Hematopoietic multipotent progenitor cell treated with erythropoietin and hydrocortisone succinate and interleukin-3 and kit ligand, for 8 days (in vitro differentiated cells): ENCODE results near the gene RITA1.
"Not testable (repeated sequence)": the region's sequence is repeated elsewhere in the genome, so short reads cannot be mapped to it uniquely, and the experiment has no call there.

Experiments
- DNase-seq: peaks from one replicate; pipeline ENCODE4 v3.0.0-alpha.2; 2015

Gene RITA1

DNA sequence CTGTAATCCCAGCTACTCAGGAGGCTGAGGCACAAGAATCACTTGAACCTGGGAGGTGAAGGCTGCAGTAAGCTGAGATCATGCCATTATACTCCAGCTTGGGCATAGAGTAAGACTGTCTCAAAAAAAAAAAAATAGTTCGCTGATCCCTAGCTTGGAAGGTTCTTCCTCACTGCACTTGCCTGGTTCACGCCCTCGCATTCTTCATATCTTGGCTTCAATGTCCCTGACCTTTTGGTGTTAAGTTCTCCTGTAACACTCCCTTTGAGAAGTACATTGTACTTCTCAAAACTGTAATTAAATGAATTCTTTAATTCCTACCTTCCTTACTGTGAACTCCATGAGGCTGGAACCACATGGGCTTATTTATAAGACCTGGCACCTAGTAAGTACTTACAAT is 19.3 kb downstream of the RITA1 start:
- DNase-seq = peak; percentile 25

DNA sequence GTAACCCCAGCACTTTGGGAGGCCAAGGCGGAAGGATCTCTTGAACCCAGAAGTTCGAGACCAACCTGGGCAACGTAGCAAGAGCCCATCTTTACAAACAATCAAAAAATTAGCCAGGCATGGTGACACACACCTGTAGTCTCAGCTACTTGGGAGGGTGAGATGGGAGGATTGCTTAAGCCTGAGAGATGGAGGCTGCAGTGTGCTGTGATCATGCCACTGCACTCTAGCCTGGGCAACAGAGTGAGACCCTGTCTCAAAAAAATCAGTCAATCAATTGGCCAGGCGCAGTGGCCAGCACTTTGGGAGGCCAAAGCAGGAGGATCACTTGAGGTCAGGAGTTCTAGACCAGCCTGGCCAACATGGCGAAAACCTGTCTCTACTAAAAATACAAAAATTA is 21.3 kb downstream of the RITA1 start:
- not testable (repeated sequence) for DNase-seq

DNA sequence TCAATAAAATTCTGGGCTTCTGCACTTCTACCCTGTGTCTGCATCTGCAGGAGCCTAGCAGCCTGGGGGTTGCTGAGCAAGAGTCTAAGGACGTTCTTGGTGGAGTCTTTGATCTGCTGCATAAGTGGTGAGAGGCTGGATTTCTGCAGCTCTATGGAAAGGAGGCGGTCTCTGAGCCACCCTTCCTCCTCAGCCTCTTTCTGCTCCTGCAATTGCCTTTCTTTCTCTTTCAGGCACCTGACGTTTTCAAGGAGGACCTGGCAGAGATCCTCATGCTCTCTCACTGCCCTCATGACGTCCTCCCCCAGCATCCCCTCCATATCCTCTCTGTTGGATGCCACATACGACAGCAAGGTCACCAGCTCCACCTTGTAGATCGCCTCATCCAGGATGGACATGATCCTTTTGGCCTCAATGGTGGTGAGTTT is 22.1 kb downstream of the RITA1 start:
- DNase-seq = no peak

DNA sequence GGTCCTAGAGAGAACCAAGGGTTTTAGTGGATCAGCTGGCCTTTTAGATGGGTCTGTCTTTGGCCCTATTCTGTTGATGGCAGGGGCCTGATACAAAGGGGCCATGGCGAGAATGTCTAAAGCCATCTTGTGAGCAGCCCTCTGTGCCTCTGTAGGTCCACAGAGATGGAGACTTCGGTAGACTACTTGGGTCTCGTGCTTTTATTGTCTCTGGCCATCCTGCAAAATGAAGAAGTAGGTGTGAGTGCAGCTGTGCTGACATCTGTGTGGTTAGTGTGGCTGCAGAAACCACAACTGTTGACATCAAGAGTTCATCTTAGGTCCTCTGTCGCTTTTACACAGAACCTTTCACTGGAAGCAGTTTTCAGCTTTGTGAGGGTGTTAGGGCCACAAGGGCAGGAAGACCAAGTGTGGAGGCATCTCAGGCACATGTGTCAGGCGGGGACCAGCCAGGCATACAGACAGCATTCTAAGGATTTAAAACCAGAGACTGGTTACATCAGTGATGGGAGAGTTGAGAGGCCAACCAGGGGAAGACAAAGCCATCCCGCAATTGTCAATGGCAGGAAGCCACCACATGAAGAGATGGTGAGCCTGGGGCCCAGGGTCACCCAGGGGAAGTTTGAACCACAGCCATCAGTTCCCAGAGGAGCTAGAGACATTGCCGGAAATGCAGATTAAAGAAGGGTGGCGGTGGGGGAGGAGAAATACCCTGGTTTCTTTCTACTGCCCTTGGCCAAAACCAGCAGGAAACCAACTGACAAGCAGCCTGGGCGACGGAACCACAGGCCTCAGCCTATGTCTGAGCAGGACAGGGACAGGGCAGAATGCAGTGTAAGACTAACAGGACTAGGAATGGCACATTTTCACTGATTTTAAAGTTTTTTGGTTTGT is 22.8 kb downstream of the RITA1 start:
- peak; percentile 77 for DNase-seq

DNA sequence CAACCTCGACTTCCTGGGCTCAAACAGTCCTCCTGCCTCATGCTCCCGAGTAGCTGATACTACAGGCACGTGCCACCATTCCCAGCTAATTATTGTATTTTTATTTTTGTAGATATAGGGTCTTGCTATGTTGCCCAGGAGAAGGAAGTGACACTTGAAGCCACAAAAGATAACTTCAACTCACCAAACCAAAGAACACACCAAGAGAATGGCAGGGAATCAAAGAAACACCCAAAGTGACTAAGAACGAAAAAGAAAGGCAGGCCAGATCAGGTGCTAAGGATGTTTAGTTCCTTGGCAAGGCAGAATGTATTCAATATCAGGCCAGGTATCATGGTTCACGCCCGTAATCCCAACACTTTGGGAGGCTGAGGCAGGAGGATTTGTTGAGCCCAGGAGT is 25.6 kb downstream of the RITA1 start:
- DNase-seq = no peak

DNA sequence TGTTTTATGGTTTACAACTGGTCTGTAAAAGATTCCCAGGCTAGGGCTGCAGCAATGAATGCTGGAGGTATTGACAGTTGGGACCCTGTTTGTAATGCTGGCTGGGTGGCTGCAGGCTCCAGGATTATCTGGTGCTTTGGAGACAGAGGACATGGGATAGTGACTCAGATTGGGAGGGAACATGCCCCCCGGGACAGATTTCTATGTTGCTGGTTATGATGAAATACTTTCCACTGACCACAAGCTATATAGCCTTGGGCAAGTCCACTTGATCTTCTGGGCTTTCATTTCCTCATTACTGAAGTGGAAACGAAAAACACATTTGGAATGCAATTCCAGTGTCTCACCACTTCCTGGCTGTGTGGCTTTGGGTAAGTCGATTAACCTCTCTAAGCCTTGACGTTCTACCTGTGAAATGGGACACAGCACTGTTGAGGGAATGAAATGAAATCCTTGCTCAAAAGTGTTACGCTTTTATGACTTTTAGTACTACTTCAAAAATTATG is 29.4 kb downstream of the RITA1 start:
- no peak for DNase-seq

DNA sequence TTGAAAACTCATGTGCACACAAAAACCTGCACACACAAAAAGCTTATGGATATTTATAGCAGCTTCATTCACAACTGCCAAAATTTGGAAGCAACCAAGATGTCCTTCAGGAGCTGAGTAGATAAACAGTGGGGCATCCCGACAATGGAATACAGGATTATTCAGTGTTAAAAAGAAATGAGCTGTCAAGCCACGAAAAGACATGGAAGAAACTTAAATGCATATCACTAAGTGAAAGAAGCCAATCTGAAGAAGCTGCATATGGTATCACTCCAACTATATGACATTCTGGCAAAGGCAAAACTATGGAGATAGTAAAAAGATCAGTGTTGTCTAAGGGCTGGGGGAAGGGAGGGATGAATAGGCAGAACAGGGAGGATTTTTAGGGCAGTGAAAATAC is 30.5 kb downstream of the RITA1 start:
- no peak for DNase-seq

DNA sequence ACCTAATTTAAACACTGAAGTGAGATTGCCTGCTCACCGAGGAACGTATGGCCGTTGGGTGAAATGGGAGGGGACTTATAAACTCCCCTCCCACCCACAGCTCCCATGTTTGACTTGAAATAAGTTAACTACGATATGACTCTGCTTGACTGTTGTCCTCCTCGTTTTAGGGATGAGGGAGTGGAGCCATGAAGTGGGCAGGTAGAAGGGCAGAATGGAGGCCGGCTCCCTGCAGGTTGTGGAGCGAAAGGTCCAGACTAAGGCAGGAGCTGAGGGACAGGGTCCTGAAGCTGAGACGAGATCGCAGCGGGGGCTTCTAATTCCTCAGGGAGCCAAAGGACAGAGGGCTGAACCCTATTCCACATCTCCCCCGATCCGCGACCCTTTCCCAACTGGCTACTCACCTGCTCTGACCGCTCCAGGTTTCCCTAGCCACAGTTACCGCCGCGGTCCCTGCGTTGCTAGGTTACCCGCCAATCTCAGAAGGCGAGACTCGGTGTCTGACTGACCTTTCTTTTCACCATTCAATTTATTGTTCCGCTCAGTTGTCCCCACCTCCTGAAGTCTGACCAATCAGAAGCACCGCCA is 35.2 kb downstream of the RITA1 start:
- DNase-seq = peak; percentile 31

DNA sequence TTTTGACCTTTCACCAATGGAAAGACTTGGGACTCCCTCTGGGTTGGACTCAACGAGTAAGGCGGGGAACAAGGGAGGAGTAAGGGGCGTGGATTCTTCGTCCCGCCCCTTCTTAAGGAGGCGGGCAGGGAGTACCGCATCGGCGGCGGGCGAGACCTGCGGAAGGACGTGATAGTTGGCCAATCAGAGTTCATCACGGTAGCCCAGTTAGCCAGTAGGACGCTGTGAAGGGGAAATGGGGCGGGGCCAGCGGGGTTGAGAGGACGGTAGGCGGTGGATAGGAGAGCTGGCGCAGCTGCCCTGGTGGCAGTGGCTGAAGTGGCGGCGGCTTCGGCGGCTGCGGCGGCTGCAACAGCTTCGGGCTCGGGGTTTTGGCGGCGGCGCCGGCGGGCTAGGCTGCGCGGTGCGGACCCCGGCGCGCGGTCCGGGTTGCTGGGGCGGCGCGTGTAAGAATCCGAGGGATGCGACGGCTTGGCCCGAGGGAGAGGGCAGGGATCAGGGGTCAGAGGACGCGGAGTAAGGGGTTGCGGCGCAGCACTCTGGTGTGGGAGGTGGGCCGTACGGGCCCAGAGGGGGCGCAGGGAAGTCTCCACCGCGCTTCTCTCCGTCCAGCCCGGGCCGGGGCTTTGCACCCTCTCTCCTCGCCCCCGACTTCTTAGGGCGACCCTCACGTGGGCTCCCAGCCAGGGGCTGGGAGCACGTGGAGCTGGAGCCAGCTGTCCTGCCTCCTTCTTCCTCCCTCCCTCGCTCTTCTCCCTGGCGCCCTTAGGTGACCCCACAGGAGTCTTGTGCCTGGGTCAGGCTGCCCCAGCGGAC is 35.9 kb downstream of the RITA1 start, which contains the start of gene TPCN1:
Gene TPCN1 (plus strand): TSS at position 284 of the 816 bp plus-strand sequence. CDS start 5,389 bp downstream, outside the sequence.
- peak; percentile 100 for DNase-seq

DNA sequence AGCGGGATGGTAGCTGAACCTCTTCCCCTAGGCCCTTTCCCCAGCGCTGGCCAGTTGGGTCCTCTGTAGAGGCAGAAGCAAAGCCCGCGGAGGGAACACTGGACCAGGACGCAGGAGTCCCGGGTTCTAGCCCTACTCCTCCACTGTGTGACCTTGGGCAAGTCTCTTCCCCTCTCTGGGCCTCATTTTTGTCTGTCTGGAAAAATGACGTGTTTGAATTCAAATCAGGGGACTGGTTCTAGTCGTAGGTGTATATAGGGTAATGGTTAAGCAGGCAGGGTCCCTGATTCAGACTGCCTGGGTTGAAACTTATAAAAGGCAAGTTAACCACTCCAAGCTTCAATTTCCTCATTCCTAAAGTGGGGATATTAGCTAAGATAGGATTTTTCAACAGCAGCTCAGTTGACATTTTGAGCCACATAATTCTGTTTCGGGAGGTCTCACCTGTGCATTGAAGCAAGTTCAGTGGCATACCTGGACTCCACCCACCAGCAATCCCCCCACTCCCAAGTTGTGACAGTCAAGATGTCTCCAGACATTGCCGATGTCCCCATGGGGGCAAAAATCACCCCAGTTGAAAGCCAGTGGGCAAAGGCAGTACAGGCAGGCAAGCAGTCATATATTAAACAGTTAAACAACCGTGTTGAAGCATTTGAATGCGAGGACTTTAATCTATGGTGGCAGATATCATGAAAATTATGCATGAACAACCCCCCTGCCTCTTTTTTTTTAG is 36.6 kb downstream of the RITA1 start:
- DNase-seq = no peak

DNA sequence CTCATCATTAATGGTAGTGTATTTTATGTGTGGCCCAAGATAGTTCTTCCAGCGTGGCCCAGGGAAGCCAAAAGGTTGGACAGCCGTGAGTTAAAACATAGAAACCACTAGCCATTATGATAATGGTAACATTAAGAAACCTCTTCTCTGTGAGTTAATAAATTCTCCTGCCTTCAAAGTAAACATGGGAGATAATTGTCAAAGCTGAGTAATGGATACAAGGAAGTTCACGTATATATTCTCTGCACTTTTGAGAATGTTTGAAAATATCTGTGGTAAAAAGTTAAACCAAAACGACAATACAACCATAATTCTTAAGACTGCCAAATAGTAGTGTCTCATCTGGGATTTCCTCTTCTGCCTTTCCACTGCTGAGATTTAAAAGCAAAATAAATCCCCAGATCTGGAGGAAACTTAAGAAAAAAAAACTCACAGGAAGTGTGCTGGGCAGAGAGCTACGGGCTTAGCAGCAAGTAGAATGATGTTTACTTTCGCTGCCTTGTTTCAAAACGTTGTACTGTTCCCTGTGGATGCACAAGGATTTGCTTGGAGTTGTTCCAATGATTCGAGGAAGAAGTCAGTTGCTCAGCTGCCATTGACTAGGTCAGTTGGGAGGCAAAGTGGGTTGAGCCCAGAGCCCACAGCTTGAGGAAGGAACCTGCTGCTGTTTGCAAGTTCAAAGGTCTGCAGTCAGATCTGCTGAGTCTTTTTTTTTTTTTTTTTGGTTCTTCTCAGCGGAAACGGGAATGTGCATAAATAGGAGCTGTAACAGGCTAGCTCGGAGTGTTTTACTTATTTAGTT is 37.4 kb downstream of the RITA1 start:
- peak; percentile 36 for DNase-seq

DNA sequence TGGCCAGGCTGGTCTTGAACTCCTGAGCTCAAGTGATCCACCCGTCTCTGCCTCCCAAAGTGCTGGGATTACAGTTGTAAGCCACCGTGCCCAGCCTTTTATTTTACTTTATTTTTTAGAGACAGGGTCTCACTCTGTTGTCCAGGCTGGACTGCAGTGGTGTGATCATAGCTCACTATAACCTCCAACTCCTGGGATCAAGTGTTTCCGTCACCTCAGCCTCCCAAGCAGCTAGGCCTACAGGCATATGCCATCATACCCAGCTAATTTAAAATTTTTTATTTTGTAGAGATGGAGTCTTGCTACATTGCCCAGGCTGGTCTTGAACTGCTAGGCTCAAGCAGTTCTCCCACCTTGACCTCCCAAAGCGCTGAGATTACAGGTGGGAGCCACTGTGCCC is 39.4 kb downstream of the RITA1 start:
- no peak for DNase-seq

DNA sequence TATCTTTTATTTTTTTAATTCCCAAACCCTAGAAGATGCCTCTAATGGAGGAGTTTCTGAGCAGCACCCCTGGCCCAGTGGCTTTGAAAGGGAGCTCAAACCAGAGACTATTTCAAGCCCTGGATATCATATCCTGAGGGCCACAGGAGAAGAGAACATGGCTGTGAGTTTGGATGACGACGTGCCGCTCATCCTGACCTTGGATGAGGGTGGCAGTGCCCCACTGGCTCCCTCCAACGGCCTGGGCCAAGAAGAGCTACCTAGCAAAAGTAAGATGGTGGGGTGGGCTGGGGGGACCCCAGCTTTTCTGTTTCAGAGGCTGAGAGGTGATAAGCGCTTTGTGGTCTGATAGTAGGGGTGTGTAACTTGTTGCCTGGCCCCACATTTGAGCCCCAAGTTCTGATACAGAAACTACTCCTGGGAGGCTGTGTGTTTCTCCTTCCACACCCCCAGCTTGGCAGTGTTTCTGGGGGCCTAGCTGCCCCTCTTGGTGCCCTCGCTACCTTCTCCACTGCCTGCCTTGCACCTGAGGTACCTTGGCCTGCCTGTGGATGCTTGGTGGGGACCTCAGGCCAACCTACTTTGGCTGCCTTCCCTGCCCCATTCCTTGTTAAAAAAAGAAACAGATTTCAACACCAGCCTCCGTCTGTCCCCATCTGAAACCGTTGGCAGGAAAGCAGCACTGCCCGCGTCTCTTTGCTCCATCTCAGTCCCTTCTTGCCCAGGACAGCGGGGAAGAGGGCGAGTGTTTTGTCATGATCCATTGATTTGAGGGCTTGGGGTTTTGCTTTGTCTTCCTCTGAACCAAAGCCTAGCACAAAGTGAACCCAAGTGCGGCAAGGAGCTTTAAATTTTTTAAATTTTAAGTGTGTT is 41.4 kb downstream of the RITA1 start:
- DNase-seq = peak; percentile 86

DNA sequence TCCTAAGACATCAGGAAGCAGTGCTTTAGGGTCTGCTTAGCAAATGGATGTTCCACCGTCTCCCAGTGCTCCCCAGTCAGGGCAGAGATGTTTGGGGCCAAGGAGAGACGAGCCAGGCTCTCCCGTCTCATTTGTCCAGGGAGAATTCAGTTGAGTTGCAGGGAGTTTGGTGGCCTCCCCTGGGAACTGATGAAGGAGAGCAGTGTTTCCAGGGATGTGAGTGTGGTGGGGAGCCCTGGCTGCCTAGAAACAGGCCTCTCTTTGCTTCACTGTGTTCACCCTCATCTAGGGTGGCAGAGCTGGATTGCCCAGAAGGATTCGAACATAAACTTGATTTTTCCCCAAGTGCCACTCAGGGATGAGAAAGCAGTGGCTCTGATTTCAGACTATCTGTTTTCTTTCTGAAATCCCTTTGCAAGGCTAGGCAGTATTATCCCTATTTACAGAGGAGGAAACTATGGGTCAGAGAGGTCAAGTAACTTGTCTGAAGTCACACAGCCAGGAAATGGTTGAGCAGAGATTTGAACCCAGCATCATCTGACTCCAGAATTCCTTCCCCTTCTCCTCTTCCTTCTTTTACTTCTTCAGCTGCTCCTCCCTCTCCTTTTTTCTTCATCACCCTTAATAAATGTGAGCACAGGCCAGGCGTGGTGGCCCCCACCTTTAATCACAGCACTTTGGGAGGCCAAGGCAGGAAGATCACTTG is 42.3 kb downstream of the RITA1 start:
- DNase-seq = no peak

DNA sequence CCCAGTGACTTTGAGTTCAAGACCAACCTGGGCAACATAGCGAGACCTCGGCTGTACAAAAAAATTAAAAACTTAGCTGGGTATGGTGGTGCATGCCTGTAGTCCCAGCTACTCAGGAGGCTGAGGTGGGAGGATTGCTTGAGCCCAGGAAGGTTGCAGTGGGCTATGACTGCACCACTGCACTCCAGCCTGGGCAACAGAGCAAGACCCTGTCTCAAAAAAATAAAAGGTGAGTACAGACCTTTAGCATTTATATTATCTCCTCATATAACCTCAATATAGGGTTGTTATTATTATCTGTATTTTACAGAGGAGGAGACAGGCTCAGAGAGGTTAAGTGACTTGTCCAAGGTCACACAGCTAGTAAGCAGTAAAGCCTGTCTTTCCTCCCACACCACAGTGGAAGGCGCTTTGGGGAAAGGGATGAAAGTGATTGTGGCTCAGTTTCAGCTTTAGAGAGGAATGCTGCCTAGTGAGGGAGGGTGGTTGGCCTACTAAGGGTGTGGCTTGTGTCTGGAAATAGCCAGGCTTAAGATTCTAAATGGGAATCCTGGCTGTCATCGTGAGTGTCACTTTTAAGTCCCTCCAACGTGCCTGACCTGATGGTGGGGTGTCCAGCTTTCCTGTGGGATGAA is 43.0 kb downstream of the RITA1 start:
- DNase-seq = no peak

DNA sequence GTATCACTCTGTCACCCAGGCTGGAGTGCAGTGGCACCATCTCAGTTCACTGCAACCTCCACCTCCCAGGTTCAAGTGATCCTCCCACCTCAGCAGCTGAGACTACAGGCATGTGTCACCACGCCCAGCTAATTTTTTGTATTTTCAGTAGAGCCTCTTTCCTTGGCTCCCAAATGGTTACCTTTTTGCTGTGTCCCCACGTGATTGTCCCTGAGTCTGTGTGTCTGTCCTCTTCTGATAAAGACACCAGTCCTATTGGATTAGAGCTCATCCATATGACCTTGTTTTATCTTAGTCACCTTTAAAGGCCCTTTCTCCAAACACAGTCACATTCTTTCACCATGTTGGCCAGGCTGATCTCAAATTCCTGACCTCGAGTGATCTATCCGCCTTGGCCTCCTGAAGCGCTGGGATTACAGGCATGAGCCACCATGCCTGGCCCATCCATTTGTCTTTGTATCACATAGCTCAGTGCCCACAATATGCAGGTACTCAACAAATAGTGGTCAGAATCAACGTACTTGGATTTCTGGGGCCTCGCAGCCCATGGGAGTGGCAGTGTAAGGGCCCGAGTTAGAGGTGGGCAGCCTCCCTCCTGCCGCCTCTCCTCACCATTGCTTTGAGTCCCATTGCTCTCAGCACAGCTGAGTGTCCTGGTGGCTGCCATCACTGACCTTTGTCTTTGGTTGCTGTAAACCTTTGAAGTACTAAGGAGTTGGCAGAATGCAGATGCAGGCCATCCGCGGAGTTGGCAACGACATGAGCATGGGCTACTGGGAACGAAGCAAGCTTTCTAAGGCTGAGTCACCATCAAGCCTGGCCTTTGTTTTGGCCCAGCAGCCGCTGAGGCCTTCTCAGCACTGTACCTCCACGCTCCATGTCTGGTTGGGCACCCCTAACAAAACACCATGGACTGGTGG is 45.1 kb downstream of the RITA1 start:
- DNase-seq = peak; percentile 83

DNA sequence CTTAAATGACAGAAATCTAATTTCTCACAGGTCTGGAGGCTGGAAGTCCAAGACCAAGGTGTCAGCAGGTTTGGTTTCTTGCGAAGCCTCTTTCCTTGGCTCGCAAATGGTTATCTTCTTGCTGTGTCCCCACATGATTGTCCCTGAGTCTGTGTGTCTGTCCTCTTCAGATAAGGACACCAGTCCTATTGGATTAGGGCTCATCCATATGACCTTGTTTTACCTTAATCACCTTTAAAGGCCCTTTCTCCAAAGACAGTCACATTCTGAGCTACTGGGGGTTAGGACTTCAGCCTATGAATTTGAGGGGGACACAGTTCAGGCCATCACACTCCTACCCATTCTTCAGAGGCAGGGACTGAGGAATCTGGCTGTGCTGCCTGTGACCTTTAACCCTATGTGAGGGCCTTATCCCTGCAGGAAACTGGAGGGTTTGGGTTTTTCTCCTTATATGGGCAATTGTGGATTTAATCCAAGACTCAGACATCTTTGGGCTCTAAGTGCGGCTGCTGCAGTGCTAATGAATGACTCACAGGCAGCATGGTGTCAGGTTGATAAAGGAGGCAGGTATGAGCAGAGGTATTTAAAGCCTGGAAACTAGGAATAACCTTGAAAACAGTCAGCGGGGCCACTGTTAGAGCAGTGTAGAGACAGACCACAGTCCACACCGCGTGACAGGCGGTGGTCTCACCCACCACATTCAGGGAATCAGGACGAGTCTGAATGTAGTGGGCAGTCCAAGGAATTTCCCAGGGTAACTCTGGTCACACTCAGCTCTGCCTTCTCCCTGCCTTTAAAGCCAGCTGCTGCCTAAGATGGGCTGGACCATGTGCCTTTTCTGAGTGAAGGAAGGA is 45.9 kb downstream of the RITA1 start:
- DNase-seq = peak; percentile 75
